ENCODE data around the gene SLC10A7. TPM values are rescaled to one million over a fixed set of nuclear protein-coding genes. Genes with fewer than 3 reads are reported as not detected.
A peak's percentile ranks its signal among the peaks of the same experiment; 100 is the strongest.

SLC10A7 gene
- total RNA-seq, 2 donors from 2014 or later = 6.0 to 7.5 TPM

- peaks cover 7% of the 10 kb centered on the region for H3K27me3 Mint-ChIP-seq (ENCODE audit: insufficient read depth)
- H3K4me1 ChIP-seq (ENCODE audit: control insufficient read depth, insufficient read depth, low read length) = no peaks in the 10 kb centered on the region
- H3K27ac ChIP-seq (ENCODE audit: low read depth, low read length) = no peak overlapping the region
- no peak overlapping the region for H3K9ac ChIP-seq (ENCODE audit: extremely low read depth, low read length, poor library complexity, severe bottlenecking)
- no peaks in the 10 kb centered on the region for H3K9me3 ChIP-seq (ENCODE audit: control insufficient read depth, low read length)
- no peak for DNase-seq
- H3K4me3 Mint-ChIP-seq = no peak overlapping the region
- no peak overlapping the region for H3K4me3 ChIP-seq (ENCODE audit: low read length)
- peaks cover 2% of the 10 kb centered on the region for H3K4me1 Mint-ChIP-seq
- no peaks in the 10 kb centered on the region for H3K27me3 ChIP-seq (ENCODE audit: control insufficient read depth, insufficient read depth, low read length, poor library complexity, severe bottlenecking)
- H3K9me3 Mint-ChIP-seq = no peaks in the 10 kb centered on the region
- TF ChIP-seq CTCF (conservative IDR thresholded peaks at IDR 0.05) = no peak
- no peak overlapping the region for H3K27ac Mint-ChIP-seq
- H3K36me3 ChIP-seq (ENCODE audit: control insufficient read depth, insufficient read depth, low read length) = no peaks in the 10 kb centered on the region
- WGBS, 2 experiments (ENCODE audit: insufficient coverage in 1 of 2, insufficient read length in 1 of 2) = 93% methylated on average over 9 to 17 of the region's 17 CpGs
- H3K36me3 Mint-ChIP-seq (ENCODE audit: low read depth) = no peaks in the 10 kb centered on the region
Observed at GRCh38 chr4:146243883-146244277, 277.9 kb downstream of the SLC10A7 start.

GRCh38 chr4:146243141-146243882 is 278.4 kb downstream of the SLC10A7 start:
- TF ChIP-seq CTCF (conservative IDR thresholded peaks at IDR 0.05) = peak; percentile 90
- Histone ChIP-seq H3K9me3 (ENCODE audit: control insufficient read depth, low read length) (no peaks in the 10 kb centered on the region), H3K4me1 (ENCODE audit: control insufficient read depth, insufficient read depth, low read length) (no peaks in the 10 kb centered on the region), H3K27ac (ENCODE audit: low read depth, low read length) (no peak overlapping the region), H3K27me3 (ENCODE audit: control insufficient read depth, insufficient read depth, low read length, poor library complexity, severe bottlenecking) (no peaks in the 10 kb centered on the region), H3K36me3 (ENCODE audit: control insufficient read depth, insufficient read depth, low read length) (no peaks in the 10 kb centered on the region), H3K4me3 (ENCODE audit: low read length) (no peak overlapping the region), H3K9ac (ENCODE audit: extremely low read depth, low read length, poor library complexity, severe bottlenecking) (no peak overlapping the region)
- Mint-ChIP-seq H3K27ac (no peak overlapping the region), H3K27me3 (ENCODE audit: insufficient read depth) (peaks cover 7% of the 10 kb centered on the region), H3K4me3 (no peak overlapping the region), H3K9me3 (no peaks in the 10 kb centered on the region), H3K36me3 (ENCODE audit: low read depth) (no peaks in the 10 kb centered on the region), H3K4me1 (peaks cover 2% of the 10 kb centered on the region)
- 83 to 92% methylated on average over 15 to 24 of the region's 24 CpGs for WGBS, 2 experiments (ENCODE audit: insufficient coverage in 1 of 2, insufficient read length in 1 of 2)
- DNase-seq = peak; percentile 89

GRCh38 chr4:146238107-146238506 is 283.6 kb downstream of the SLC10A7 start:
- Mint-ChIP-seq H3K27me3 (ENCODE audit: insufficient read depth) (no peaks in the 10 kb centered on the region), H3K4me3 (no peak overlapping the region), H3K4me1 (peaks cover 2% of the 10 kb centered on the region), H3K9me3 (no peaks in the 10 kb centered on the region), H3K27ac (no peak overlapping the region), H3K36me3 (ENCODE audit: low read depth) (no peaks in the 10 kb centered on the region)
- no peaks in the 10 kb centered on the region for H3K4me1 ChIP-seq (ENCODE audit: control insufficient read depth, insufficient read depth, low read length)
- H3K9ac ChIP-seq (ENCODE audit: extremely low read depth, low read length, poor library complexity, severe bottlenecking) = no peak overlapping the region
- no peak for TF ChIP-seq CTCF (conservative IDR thresholded peaks at IDR 0.05)
- H3K4me3 ChIP-seq (ENCODE audit: low read length) = no peak overlapping the region
- no peak overlapping the region for H3K27ac ChIP-seq (ENCODE audit: low read depth, low read length)
- no peak for DNase-seq
- no peaks in the 10 kb centered on the region for H3K27me3 ChIP-seq (ENCODE audit: control insufficient read depth, insufficient read depth, low read length, poor library complexity, severe bottlenecking)
- no peaks in the 10 kb centered on the region for H3K36me3 ChIP-seq (ENCODE audit: control insufficient read depth, insufficient read depth, low read length)
- 94% methylated on average over 3 of the region's 3 CpGs; no CpG with 5 or more reads in 1 of the 2 experiments for WGBS, 2 experiments (ENCODE audit: insufficient coverage in 1 of 2, insufficient read length in 1 of 2)
- H3K9me3 ChIP-seq (ENCODE audit: control insufficient read depth, low read length) = no peaks in the 10 kb centered on the region

Data from endodermal cell (in vitro differentiated cells).